Measurements from ENCODE around the gene ZCCHC24.

The ZCCHC24 gene

DNA sequence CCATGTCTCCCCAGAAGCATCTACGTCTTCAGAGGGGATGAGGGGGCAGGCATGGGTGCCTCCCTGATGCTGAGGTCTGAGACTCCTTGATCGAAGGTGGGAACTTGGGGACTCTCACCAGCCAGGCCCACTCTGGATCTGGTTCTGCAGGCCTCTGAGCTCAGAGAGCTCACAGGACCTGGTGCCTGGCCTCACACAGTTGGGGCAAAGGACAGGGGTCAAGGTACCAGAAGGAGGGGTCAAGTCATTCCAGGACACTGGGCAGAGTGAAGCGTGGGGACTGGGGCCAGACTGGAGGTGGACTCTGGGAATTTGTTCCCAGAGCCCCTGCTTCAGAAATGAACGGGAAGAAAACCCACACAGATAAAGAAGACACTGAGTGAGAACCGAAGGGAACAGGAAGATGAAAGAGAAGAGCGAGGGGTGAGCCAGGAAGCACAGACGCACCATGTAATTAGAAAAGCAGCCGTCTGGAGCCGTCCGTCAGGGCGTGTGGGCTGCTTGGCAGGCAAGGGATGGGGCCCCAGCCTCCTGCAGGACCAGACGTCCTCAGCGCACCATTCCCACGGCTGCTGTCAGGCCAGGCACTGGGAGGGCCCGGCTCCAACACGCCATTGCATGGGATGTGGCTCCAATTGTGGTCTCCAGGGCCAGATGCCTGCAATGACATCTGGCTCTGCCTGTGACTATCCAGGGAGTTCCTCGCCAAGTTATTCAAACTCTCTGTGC is 47.7 kb downstream of the ZCCHC24 start:
- no peak overlapping the region for H3K27ac ChIP-seq
- TF ChIP-seq, protein P1, sequence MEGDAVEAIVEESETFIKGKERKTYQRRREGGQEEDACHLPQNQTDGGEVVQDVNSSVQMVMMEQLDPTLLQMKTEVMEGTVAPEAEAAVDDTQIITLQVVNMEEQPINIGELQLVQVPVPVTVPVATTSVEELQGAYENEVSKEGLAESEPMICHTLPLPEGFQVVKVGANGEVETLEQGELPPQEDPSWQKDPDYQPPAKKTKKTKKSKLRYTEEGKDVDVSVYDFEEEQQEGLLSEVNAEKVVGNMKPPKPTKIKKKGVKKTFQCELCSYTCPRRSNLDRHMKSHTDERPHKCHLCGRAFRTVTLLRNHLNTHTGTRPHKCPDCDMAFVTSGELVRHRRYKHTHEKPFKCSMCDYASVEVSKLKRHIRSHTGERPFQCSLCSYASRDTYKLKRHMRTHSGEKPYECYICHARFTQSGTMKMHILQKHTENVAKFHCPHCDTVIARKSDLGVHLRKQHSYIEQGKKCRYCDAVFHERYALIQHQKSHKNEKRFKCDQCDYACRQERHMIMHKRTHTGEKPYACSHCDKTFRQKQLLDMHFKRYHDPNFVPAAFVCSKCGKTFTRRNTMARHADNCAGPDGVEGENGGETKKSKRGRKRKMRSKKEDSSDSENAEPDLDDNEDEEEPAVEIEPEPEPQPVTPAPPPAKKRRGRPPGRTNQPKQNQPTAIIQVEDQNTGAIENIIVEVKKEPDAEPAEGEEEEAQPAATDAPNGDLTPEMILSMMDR (conservative IDR thresholded peaks at IDR 0.05), result no peak
- no peak for TF ChIP-seq ZFX (IDR thresholded peaks at IDR 0.05)

DNA sequence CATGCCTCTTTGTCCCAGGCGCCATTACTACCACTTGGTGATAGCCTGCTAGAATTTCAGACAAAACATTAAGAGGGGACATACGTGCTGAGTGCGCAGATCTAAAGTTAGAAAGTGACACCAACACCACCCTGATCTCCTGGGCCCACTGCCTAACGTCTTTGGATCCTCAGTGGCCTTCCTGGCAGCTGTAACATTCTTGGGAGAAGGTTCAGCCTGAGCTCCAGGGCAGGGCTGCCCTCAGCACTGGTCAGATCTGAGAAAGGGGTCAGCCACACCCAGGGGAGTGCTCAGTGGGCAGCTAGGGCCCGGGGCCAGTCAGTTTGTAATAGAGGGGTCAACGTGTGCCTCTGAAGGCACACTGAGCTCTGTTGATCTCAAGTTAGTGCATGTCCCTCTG is 48.4 kb downstream of the ZCCHC24 start:
- TF ChIP-seq, protein P1 (conservative IDR thresholded peaks at IDR 0.05), result no peak
- TF ChIP-seq ZFX (IDR thresholded peaks at IDR 0.05), result no peak
- no peak overlapping the region for H3K27ac ChIP-seq

DNA sequence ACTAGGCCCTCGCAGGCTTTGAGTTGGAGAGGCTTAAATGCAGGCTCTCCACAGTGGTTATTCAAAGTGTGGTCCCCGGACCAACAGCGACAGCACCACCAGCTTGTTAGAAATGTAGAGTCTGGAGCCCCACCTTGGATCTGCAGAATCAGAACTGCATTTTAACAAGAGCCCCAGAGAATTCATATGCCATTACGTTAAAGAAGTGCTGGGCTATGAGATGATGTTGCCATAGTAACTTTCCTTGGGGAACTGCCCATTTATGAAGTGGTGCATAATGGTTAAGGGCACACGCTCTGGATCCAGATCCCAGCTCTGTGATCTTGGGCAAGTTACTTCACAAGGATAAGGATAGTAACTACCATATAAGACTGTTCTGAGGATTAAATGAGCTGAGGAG is 48.9 kb downstream of the ZCCHC24 start:
- no peak overlapping the region for H3K27ac ChIP-seq

DNA sequence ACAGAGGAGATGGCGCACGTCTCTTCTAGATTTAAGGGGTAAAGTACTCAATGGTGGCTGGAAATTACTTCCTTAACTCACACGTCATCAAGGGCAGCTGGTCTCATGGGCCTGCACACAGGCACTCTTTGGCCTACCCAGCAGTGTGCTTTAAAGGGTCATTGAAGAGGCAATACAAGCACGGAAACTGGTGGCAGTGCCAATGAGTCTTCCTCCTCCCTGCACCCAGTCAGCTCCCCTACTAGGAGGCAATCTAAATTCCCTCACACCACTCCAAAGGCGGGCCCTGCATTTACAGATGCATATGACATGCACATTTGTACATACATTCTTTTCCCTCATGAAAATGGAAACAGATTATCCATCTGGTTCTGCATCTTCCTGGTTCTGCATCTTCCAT is 50.8 kb downstream of the ZCCHC24 start:
- no peak overlapping the region for H3K27ac ChIP-seq
- TF ChIP-seq ZFX (IDR thresholded peaks at IDR 0.05), result no peak
- TF ChIP-seq, protein P1 (conservative IDR thresholded peaks at IDR 0.05), result no peak

More for the DNA sequence above, 48.9 kb downstream of the ZCCHC24 start:
- TF ChIP-seq ZFX (IDR thresholded peaks at IDR 0.05), result no peak
- TF ChIP-seq, protein P1 (conservative IDR thresholded peaks at IDR 0.05), result no peak

DNA sequence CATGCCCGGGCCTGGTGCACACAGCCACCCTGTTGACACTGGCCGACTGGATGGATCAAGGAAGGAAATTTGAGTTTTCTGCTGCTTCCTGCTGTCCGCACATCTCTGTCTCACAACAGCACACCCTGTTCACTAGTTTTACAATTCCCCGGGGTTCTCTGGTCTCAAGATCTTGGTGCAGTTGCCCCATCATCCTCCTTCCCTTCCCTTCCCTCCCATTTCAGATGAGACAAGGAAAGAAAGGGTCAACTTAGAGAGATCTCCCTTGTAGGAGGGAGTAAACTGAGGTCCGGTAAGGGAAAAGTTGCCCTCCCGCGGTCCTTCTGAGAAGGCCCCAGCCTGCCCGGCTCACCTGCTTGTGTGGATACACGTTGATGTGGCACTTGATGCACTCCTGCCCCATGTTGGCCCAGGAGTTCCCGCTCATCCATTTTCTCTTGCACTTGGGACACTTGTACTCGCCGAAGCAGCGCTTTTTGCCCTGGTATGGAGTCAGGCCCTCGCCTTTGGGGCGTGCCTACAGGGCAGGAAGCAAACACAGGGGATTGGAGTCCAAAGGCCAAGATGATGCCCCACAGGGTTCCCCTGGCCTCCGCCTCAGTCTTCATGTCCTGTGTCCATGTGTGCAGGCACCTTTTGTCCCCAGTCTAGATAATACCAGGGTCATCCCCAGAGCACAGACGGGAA is 51.4 kb downstream of the ZCCHC24 start:
- H3K27ac ChIP-seq, result no peak overlapping the region
- no peak for TF ChIP-seq ZFX (IDR thresholded peaks at IDR 0.05)
- TF ChIP-seq, protein P1 (conservative IDR thresholded peaks at IDR 0.05), result no peak

DNA sequence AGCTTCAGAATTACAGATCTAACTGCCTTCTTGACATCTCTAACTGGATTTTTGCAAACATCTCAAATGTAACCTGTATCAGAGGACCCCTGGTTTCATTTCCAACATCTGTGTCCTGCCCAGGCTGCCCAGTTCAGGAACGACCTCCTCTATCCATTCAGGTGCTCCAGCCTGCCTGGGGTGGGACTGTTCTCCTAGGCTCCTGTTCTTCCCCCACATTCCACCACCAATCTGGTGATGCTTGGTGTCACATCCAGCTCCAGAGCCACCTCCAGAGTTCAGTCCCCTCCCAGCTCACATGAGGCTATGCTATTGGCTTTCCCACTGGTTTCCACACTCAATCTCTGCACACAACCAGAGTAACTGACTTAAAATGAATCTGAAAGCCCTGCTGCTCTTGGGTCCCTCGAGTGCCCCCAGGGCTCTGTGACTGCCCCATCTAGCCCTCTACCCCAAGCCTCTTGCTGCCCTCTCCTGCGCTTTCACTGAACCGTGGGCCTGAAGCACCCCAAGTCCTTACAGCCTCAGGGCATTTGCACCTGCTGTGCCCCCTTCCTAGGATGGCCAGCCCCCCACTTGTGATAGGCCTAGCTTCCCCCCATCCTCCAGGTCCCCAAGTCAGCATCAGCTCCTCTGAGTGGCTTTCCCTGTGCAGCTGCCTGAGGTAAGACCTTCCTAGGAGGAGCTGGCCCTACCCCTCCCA is 52.1 kb downstream of the ZCCHC24 start:
- TF ChIP-seq ZFX (IDR thresholded peaks at IDR 0.05), result no peak
- TF ChIP-seq, protein P1 (conservative IDR thresholded peaks at IDR 0.05), result no peak
- no peak overlapping the region for H3K27ac ChIP-seq
